DMS 273 (cell line): ENCODE data around the gene TMEM59.
"Not testable (repeated sequence)": the region's sequence is repeated elsewhere in the genome, so short reads cannot be mapped to it uniquely, and the experiment has no call there.

Experiments used
- DNase-seq: peaks from one replicate; lab custom pipeline; 2025; ENCODE audit not compliant: unreplicated experiment; lab: John Stamatoyannopoulos, UW

Gene TMEM59

DNA sequence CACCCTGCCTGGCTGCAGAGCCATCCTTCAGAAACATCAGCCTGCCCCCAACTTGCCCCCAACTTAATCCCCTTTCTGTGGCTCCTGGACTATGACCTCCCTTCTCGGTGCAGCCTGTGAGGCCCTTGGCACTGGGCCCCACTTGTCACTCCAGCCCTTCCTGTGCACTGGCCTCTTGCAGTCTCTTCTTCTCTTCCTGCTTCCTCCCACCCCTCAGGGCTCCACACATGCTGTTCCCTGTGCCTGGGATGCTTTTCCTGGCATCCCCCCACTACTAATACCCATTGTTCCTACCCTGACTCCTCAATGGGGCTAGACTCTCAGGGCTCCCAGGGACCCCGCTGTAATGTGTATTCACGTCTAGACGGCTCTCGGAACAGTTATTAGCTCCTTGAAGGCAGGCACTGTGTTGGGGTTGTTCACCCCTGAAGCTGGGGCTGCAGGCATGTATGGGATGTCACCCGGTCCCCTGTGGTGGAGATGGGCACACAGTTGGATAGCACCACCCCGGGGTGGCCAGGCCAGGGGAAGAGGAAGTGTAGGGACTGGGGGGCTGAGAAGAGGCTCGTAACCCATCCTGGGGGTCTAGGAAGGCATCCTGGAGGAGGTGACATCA lies 39.5 kb downstream of the TMEM59 start:
- DNase-seq, result no peak

DNA sequence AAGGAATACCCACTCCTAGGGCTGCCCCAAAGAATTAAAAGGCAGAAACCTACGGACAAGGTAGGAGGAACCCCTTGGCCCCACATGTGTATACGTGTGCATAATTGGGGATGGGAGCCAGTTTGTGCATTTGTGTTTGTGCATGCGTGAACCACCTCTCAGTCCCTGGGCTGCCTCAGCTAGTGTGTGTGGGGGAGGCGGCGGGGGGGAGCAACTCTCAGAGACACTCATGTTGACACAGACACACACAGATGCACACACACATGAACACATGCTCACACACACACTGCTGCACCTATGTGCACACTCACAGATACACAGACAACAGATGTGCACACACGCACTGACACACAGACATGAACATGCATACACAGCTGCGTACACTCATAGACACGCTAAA lies 40.1 kb downstream of the TMEM59 start:
- DNase-seq, result no peak

DNA sequence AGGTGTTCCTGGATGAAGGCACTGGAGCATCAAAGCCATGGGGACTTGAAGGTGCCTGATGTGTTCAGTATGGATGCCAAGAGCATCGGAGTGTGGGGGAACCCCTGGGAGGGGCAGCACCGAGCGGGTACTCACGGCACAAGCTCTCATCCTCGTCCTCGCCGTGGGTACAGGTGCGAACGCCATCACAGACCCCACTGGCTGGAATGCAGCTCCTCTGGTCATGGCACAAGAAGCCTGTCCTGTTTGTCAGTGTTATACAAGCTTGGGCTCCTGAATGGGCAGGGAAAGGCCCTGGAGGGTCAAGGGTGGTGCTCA lies 41.0 kb downstream of the TMEM59 start:
- no peak for DNase-seq

DNA sequence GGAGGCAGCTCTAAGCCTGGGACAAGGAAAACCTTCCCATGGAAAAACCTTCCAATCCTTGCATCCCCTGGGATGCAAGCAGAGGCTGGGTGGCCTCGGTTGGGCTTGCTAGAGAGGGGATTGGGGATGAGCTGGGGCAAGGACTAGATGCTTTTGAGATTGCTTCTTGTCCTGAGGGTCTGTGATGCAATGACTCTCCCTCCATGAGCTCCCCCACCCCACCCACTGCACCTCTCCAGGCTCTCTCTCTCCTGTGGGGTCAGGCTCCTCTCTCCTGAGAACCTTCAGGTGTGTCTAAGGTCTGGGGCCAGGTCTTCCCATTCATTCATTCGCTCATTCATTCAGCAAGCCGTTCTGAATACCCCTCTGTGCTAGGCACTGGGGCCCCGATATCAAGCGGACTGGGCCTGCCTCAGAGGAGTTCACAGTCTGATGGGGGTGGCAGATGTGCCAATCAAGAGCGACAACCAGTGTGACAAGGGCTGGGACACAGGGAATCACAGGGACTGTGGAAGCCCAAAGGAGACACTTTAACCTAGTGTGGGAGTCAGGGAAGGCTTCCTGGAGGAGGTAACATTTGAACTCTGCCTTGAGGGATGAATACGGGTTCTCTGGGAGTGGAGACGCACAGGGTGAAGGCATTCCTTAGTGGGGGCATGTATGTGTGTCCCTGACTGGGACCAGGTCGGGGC lies 41.5 kb downstream of the TMEM59 start:
- DNase-seq, result no peak

DNA sequence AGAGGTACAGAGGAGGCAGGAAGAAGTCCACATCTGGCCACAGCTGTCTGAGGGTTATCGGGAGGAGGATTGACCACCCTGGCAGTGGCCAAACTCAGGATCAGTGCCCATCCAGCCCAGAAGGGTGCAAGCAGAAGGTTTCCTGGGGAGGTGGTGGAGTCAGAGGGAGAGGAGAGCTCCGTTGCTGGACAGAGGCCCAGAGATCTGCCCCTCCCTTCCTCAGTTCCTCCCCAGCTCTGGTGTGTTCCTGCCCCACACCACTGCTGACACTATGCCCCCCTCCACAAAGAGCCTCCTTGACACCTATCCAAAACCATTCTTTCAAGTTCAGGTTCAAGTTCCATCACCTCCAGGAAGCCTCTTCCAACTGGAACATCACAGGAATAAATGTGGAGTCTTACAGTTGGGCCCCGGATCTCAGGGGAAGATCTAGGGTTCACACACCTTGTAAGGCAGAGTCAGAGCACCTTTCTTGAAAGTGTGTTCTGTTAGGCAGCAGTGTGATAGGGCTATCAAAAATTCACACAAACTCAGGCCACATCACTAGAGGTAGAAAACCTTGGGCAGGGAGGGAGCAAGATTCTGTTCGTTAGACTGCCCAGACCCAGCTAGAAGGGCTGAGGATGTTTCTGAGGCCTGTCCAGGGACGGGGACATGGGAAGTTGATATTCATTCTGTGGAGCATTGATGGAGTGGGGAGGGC lies 42.4 kb downstream of the TMEM59 start:
- no peak for DNase-seq

DNA sequence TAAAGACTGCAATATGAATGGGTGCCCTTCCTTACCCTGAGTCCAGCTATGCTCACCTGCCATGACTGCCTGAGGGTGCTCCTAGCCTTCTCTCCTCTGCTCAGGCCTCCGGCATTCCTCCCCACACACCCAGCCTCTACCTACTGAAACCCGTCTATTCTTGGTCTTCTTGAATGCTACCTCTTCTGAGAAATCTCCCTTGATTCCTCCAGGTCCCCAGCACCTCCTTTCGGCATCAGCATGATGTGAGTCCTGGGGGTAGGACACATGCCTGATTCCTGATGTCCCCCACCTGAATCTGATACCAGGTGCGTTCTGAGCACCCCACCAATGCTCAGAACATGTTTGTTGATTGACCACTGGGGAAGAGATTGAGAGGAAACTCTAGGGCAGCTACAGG lies 43.6 kb downstream of the TMEM59 start:
- no peak for DNase-seq

DNA sequence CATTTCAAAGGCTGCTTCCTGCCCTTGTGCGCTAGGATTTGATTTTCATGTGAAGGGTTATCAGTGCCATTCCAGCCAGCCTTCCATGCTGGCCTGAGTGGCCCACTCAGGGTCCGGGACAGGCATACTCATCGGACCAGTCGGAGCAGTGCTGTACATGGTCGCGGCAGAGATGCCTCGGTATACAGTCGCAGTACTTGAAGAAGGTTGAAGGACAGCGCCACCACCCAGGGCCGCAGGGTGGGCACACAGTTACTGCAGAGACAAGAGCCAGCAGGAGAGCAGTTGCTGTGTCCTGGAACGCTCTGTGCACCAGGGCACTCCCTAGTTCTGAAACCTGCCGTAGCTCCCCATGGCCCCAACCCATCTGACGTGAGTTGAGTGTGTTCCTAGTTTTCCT lies 44.1 kb downstream of the TMEM59 start:
- no peak for DNase-seq

DNA sequence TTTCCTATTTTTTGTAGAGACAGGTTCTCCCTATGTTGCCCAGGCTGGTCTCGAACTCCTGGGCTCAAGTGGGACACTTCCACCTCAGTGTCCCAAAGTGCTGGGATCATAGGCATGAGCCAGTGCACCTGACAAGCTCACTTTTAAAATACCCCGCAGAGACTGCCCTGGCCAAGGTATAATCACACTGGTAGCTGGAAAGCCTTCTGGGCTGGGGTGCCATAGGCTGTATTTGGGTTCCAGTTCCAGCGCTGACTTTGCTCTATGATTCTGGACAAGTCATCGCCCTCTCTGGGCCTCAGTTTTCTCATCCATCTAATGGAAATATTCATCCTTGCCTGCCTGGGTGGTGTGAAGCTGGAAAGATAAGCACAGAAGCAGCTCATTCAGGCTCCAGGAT lies 45.4 kb downstream of the TMEM59 start:
- DNase-seq, result no peak

DNA sequence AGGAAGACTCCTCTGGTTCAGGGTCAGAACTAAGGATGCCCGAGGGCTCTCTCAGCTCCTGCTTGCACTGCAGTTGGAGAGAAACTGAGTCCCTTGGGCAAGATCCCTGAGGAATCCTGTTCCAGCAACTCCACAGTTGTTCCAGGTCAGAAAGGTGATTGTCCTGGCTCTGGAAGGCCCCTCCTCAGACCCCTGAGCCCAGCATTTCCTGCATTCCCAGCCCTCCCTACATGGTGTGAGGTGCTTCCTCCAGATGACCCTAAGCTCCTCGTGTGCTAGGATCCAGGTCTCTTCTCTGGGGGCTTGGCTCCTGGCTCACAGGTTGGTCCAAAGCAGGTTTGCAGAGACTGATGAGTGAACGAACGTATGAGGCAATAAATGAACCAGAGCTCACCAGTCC lies 46.5 kb downstream of the TMEM59 start:
- DNase-seq, result no peak

DNA sequence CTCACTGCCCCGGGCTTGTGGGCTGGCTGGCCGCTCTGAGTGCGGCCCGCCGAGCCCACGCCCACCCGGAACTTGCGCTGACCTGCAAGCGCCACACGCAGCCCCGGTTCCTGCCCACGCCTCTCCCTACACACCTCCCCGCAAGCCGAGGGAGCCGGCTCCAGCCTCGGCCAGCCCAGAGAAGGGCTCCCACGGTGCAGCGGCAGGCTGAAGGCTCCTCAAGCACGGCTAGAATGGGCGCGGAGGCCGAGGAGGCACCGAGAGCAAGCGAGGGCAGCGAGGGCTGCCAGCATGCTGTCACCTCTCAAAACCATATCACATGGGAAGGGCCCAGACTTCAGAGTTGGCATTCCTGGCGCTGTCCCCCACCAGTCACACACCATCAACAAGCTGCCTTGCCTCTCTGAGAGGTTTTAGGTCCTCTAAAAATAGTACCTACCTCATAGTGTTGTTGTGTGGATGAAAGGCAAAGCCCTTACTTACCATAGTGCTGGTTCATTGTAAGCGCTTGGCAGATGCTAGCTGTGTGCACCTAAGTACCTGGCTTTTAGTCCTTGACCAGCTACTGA lies 48.4 kb downstream of the TMEM59 start:
- no peak for DNase-seq

DNA sequence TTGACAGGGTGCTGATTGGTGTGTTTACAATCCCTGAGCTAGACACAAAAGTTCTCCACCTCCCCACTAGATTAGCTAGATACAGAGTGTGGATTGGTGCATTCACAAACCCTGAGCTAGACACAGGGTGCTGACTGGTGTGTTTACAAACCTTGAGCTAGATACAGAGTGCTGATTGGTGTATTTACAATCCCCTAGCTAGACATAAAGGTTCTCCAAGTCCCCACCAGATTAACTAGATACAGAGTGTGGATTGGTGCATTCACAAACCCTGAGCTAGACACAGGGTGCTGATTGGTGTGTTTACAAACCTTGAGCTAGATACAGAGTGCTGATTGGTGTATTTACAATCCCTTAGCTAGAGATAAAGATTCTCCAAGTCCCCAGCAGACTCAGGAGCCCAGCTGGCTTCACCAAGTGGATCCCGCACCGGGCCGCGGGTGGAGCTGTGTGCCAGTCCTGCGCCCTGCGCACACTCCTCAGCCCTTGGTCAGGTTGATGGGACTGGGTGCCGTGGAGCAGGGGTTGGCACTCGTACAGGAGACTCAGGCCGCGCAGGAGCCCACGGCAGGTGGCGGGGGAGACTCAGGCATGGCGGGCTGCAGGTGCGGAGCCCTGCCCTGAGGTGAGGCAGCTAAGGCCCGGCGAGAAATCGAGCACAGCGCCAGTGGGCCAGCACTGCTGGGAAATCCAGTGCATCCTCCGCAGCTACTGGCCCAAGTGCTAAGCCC lies 49.1 kb downstream of the TMEM59 start:
- not testable (repeated sequence) for DNase-seq

DNA sequence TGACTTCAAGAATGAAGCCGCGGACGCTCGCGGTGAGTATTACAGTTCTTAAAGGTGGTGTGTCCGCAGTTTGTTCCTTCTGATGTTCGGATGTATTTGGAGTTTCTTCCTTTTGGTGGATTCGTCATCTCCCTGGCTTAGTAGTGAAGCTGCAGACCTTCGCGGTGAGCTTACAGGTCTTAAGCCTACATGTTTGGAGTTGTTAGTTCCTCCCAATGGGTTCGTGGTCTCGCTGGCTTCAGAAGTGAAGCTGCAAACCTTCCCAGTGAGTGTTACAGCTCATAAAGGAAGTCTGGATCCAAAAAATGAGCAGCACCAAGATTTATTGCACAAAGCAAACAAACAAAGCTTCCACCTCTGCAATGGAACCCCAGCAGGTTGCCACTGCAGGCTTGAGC lies 49.8 kb downstream of the TMEM59 start:
- no peak for DNase-seq

DNA sequence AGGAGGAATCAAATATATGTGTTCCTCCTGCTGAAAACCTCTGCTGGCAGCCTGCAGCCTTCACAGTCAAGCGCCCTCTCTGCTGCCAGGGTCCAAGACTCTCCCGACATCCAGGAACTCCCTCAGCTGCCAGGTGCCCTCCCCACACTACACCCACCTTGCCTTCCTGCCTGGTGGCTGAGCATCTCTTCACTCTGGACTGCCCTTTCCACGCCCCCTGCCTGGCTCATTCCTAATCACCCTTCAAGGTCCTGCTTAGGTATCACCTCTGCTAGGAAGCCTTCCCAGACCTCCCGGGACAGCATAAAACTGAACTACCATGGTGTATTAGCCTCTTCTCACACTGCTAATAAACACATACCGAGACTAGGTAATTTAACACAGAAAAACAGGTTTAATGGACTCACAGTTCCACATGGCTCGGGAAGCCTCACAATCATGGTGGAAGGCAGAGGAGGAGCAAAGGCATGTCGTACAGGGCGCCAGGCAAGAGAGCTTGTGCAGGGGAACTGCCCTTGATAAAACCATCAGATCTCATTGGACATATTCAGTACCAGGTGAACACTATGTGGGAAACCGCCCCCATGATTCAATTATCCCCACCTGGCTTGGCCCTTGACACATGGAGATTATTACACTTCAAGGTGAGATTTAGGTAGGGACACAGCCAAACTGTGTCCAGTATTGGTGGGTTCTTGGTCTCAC lies 50.3 kb downstream of the TMEM59 start:
- DNase-seq, result no peak

DNA sequence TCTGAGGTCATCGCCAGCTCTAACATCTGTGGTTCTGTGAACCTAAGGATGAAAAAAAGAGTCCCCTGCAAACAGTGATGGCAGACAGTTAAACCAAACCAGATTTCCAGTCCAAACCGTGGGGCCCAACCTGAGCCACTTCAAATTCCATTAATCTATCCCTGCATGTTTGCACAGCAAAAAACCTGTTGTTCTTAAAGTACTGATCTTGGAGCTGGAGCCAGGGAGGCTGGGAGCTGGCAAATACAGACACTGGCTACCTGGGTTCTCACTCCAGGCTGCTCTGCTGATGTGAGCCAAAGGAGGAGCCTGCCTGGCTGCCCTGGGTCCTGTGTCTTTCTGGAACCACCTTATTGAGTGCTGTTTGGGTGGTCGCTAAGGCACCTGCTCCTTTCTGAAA lies 51.4 kb downstream of the TMEM59 start:
- DNase-seq, result no peak

DNA sequence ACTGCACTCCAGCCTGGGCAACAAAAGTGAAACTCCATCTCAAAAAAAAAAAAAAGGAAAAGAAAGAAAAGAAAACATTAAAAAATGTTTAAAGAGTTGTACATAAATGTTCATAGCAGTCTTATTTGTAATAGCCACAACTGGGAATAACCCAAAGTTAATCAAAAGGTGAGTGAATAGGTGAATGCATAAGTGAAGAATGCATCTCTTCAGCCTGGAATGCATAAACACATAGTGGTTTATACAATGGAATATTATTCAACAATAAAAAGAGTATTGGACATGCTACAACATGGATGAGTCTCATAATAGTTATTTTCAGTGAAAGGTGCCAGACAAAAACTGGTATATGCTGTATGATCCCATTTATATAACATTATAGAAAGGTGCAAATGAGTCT lies 53.1 kb downstream of the TMEM59 start:
- DNase-seq, result no peak

DNA sequence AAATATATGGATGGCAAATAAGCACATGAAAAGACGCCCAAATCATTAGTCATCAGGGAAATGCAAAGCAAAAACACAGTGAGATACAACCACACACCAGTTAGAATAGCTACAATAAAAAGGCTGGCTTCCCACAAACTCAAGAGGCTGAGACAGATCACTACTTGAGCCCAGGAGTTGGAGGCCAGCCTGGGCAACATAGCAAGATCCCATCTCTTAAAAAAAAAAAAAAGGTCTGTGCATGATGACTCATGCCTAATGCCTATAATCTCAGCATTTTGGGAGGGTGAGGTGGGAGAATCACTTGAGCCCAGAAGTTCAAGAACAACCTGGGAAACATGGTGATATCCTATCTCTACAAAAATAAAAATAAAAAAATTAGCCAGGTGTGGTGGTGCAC lies 54.8 kb downstream of the TMEM59 start:
- DNase-seq, result no peak

DNA sequence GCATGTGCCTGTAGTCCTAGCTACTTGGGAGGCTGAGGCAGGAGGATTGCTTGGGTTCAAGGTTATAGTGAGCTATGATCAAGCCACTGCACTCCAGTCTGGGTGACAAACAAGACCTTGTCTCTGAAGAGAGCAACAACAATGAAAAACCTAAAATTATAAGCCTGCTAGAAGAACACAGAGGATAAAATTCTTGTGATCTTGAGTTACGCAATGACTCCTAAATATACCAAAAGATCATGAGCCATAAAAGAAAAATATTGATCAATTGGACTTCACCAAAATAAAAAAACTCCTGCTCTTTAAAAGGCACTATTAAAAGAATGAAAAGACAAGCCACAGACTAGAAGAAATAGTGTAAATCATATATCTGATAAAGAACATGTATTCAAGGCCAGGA lies 57.3 kb downstream of the TMEM59 start:
- DNase-seq, result no peak

DNA sequence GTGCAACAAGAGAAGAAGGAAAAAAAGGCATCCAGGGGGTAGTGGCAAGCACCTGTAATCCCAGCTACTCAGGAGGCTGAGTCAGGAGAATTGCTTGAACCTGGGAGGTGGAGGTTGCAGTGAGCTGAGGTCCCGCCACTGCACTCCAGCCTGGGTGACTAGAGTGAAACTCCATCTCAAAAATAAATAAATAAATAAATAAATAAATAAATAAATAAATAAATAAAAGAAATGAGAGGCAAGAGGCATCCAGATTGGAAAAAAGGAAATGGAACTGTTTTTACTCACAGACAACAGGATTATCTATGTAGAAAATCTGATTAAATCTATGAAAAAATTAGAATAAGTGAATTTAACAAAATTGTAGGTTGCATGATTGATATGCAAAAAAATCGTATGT lies 58.5 kb downstream of the TMEM59 start:
- DNase-seq, result not testable (repeated sequence)

DNA sequence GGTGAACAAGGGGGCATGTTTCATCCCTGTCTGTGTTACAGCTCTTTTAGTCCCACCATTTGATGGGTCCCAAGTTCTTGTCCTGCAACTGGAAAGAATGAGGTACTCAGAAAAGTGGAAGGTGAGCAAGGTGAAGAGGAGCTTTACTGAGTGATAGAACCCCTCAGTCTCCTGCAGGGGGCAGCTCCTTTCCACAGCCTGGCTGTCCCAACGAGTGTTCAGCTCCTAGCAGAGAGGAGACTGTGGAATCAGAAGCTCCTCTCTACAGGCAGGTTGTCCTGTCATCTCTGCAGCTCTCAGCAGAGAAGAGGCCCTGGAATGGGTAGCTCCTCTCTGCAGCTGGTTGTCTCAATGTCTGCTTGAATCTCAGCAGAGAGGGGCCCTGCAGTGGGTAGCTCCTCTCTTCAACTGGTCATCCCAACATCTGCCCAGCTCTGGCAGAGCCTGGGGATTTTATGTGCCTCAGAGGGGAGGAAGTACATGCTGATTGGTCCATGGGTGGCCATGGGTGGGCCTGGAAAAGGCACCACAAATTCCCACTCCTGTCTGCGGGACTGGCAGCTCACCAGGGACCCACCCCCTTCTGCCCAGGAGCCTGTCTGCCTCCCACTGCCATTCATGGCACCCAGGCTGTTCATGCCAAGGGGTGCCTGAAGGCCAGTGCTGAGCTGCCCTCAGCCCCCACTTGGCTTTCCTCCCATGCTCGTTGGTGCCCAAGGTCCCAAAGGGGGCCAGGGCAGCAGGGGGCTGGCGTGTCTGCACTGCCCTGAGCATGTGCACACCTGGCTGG lies 60.7 kb downstream of the TMEM59 start:
- DNase-seq, result peak; percentile 23

DNA sequence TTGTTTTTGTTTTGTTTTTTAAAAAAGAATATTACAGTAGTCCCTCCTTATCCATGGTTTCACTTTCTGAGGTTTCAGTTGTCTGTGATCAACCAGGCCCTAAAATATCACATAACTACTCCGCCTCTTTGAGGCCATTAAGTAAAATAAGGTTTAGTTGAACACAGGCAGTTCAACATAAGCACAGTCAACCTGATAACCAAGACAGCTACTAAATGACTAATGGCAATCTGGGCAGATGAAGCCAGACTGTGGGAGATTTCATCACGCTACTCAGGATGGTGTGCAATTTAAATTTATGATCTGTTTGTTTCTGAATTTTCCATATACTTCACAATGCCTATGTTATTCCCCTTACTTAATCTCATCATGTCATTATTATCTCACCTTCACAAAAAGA lies 65.1 kb downstream of the TMEM59 start:
- no peak for DNase-seq
